CD14-positive monocyte (primary cell): Measurements from ENCODE around the gene DPCD. TPM values are rescaled to one million over a fixed set of nuclear protein-coding genes. Genes with fewer than 3 reads are reported as not detected.

Experiments used
- DNase-seq, 3 donors: peaks; one replicate each; pipeline ENCODE4 v3.0.0-alpha.2; 2011 to 2022
- H2AFZ ChIP-seq: 2 replicates; pipeline ENCODE4 v1.6.0; 2012; ENCODE audit warnings: mild to moderate bottlenecking, low read depth, low read length, inconsistent platforms; ENCODE audit not compliant: insufficient read depth, poor library complexity, severe bottlenecking
- H3K27ac ChIP-seq, 2 donors: 1 replicate in 1 of 2; 2 replicates in 1 of 2; pipeline ENCODE4 v1.5.1; 2012 to 2013; ENCODE audit warnings: low read length in 2 of 2, control low read depth in 1 of 2, inconsistent platforms in 1 of 2, low read depth in 1 of 2, mild to moderate bottlenecking in 1 of 2
- H3K27me3 ChIP-seq, 2 donors: one replicate each; pipeline versions ENCODE4 v1.6.0 to v1.6.1; 2011 to 2013; ENCODE audit warnings: low read length in 2 of 2; ENCODE audit not compliant: control insufficient read depth in 2 of 2, insufficient read depth in 2 of 2
- H3K36me3 ChIP-seq, 2 donors: replicated peaks in 1 of 2; 1 replicate in 1 of 2; 2 replicates in 1 of 2; pipeline versions ENCODE4 v1.5.1 to v1.6.1; 2012 to 2013; ENCODE audit warnings: low read length in 2 of 2, control low read depth in 1 of 2, inconsistent platforms in 1 of 2, mild to moderate bottlenecking in 1 of 2; ENCODE audit not compliant: insufficient read depth in 2 of 2, control insufficient read depth in 1 of 2
- H3K4me1 ChIP-seq, 2 donors: 1 replicate in 1 of 2; 2 replicates in 1 of 2; pipeline versions ENCODE4 v1.5.1 to v1.6.1; 2012 to 2013; ENCODE audit warnings: low read length in 2 of 2, control low read depth in 1 of 2, inconsistent platforms in 1 of 2, mild to moderate bottlenecking in 1 of 2, moderate library complexity in 1 of 2; ENCODE audit not compliant: insufficient read depth in 2 of 2, control insufficient read depth in 1 of 2
- H3K4me2 ChIP-seq: replicated peaks from 2 replicates; pipeline ENCODE3; 2012; ENCODE audit warnings: low read length, moderate library complexity, mild to moderate bottlenecking; ENCODE audit not compliant: poor library complexity, severe bottlenecking; ENCODE audit errors: extremely low read depth
- H3K4me3 ChIP-seq, 3 experiments: fragments of 200-600 bp in 1 of 3; sonication (generic) in 1 of 3; replicated peaks in 1 of 3; 1 replicate in 2 of 3; 2 replicates in 1 of 3; pipeline ENCODE4 v1.5.1; 2011 to 2013; ENCODE audit warnings: low read length in 3 of 3, mild to moderate bottlenecking in 3 of 3, control low read depth in 2 of 3, low read depth in 2 of 3, inconsistent platforms in 1 of 3, moderate library complexity in 1 of 3
- H3K79me2 ChIP-seq: 2 replicates; pipeline ENCODE4 v1.6.0; 2012; ENCODE audit warnings: mild to moderate bottlenecking, control low read depth, inconsistent platforms, low read length, moderate library complexity; ENCODE audit not compliant: insufficient read depth
- H3K9ac ChIP-seq: 2 replicates; pipeline ENCODE4 v1.6.0; 2017; ENCODE audit warnings: low read length, mild to moderate bottlenecking; ENCODE audit not compliant: insufficient read depth, poor library complexity, severe bottlenecking
- H3K9me3 ChIP-seq, 2 donors: replicated peaks in 1 of 2; 1 replicate in 1 of 2; 2 replicates in 1 of 2; pipeline versions ENCODE4 v1.5.1 to v1.6.1; 2012 to 2013; ENCODE audit warnings: low read length in 2 of 2, control low read depth in 1 of 2; ENCODE audit not compliant: control insufficient read depth in 1 of 2, insufficient read depth in 1 of 2
- H4K20me1 ChIP-seq: 2 replicates; pipeline ENCODE4 v1.6.0; 2012; ENCODE audit warnings: mild to moderate bottlenecking, low read length, control low read depth, moderate library complexity; ENCODE audit not compliant: insufficient read depth
- H3K27ac Mint-ChIP-seq, 7 donors: one replicate each; pipeline ENCODE4 v1.8.0; 2020; ENCODE audit warnings: mild to moderate bottlenecking in 7 of 7, mixed read lengths in 7 of 7, moderate library complexity in 6 of 7, inconsistent platforms in 2 of 7
- H3K27me3 Mint-ChIP-seq, 3 donors: one replicate each; pipeline ENCODE4 v1.8.0; 2021 to 2022; ENCODE audit warnings: low read depth in 3 of 3, mild to moderate bottlenecking in 3 of 3, mixed read lengths in 3 of 3, moderate library complexity in 3 of 3, inconsistent platforms in 1 of 3
- H3K36me3 Mint-ChIP-seq, 2 donors: one replicate each; pipeline ENCODE4 v1.8.0; 2020; ENCODE audit warnings: mixed read lengths in 2 of 2, inconsistent platforms in 1 of 2, mild to moderate bottlenecking in 1 of 2
- H3K4me1 Mint-ChIP-seq: one replicate; pipeline ENCODE4 v1.8.0; 2020; ENCODE audit warnings: mild to moderate bottlenecking, mixed read lengths
- H3K4me3 Mint-ChIP-seq, 2 donors: one replicate each; pipeline ENCODE4 v1.8.0; 2020; ENCODE audit warnings: mild to moderate bottlenecking in 2 of 2, mixed read lengths in 2 of 2, moderate library complexity in 1 of 2
- H3K9me3 Mint-ChIP-seq, 7 donors: one replicate each; pipeline ENCODE4 v1.8.0; 2020 to 2022; ENCODE audit warnings: mixed read lengths in 7 of 7, mild to moderate bottlenecking in 6 of 7, moderate library complexity in 6 of 7, inconsistent platforms in 2 of 7
- CTCF ChIP-seq: fragments of 200-600 bp; IDR thresholded peaks from one replicate; pipeline ENCODE4 v1.8.0; 2022; ENCODE audit warnings: antibody characterized with exemption, mild to moderate bottlenecking
- WGBS: methylation state at CpG from one replicate; pipeline ENCODE4 v1.1.5; 2013; ENCODE audit warnings: missing lambda C conversion rate; ENCODE audit not compliant: insufficient coverage; 5-methylcytosine and 5-hydroxymethylcytosine counted together
- intact Hi-C, 2 donors: fragments of 100-400 bp; cut with micrococcal nuclease; formaldehyde crosslinking; loops; one replicate each; pipeline versions ENCODE4 v1.15.0 to v1.15.1; 2023
- polyA plus RNA-seq, 3 donors: library from polyadenylated mRNA; depleted of rRNA in 1 of 3; unstranded in 2 of 3; stranded (reverse) in 1 of 3; fragments of 300-500 nt in 2 of 3; fragments of >200 nt in 1 of 3; fragmentation: Illumina TruSeq in 2 of 3; gene quantifications; 1 replicate in 2 of 3; 2 replicates in 1 of 3; pipeline ENCODE4 v1.2.3, GENCODE V29; 2012 to 2021
- small RNA-seq: library from RNA; depleted of rRNA; stranded (forward); fragments of <200 nt; gene quantifications from one replicate; pipeline ENCODE3, GENCODE V24; 2012; ENCODE audit warnings: low read depth; ENCODE audit not compliant: insufficient read length

Gene DPCD
- polyA plus RNA-seq, 3 donors = 8.6 to 17.0 (median 9.0) TPM

- H3K4me1 Mint-ChIP-seq = no peaks in the 10 kb centered on the region
- H3K36me3 Mint-ChIP-seq = peaks cover 77 to 85% of the 10 kb centered on the region in 2 donors
- Histone ChIP-seq H3K36me3 (peaks cover 84 to 97% of the 10 kb centered on the region in 2 donors), H3K27me3 (no peaks in the 10 kb centered on the region), H2AFZ (no peak overlapping the region), H3K27ac (no peak overlapping the region), H4K20me1 (peaks cover 19% of the 10 kb centered on the region), H3K9ac (no peak overlapping the region), H3K4me2 (no peak overlapping the region), H3K79me2 (no peaks in the 10 kb centered on the region), H3K4me3 (no peak overlapping the region), H3K4me1 (no peaks in the 10 kb centered on the region), H3K9me3 (no peaks in the 10 kb centered on the region)
- no peak overlapping the region for H3K4me3 Mint-ChIP-seq
- TF ChIP-seq CTCF = no peak
- H3K9me3 Mint-ChIP-seq = no peaks in the 10 kb centered on the region
- H3K27me3 Mint-ChIP-seq = peaks cover 0 to 4% (median 0%) of the 10 kb centered on the region in 3 donors
- no peak for DNase-seq
- WGBS = 98% methylated on average over 4 of the region's 5 CpGs
- intact Hi-C loops = no loop called here
- H3K27ac Mint-ChIP-seq = no peak overlapping the region
Observed at GRCh38 chr10:101658975-101659374, 70.9 kb downstream of the DPCD start.

Small RNA genes lying within 50 kb of the gene (small RNA-seq; reads per million reads assigned to genes)
- not detected for gene MIR3158-1
- gene RNU6-1165P = not detected

Other genes with a start within 250 kb of the DPCD start
- gene BTRC, start 234.2 kb upstream of the DPCD start, polyA plus RNA-seq = 1 to 10 TPM; 2.8 to 4.3 (median 3.1) TPM
- gene POLL, start 64 bp upstream of the DPCD start, polyA plus RNA-seq = 10 to 100 TPM in 2 of 3 donors, 1 to 10 TPM in 1; 9.9 to 37.0 (median 10.6) TPM
- gene FBXW4, start 106.8 kb downstream of the DPCD start, polyA plus RNA-seq = 10 to 100 TPM in 1 of 3 donors, 1 to 10 TPM in 2; 1.1 to 30.8 (median 1.8) TPM
- not detected for gene FGF8, start 187.8 kb downstream of the DPCD start, polyA plus RNA-seq
- 1 to 10 TPM; 1.2 to 8.1 (median 3.8) TPM for gene NPM3, start 195.1 kb downstream of the DPCD start, polyA plus RNA-seq
- gene OGA, start 230.1 kb downstream of the DPCD start, polyA plus RNA-seq = 100 to 1,000 TPM in 1 of 3 donors, 10 to 100 TPM in 1, 1 to 10 TPM in 1; 6.9 to 104 (median 15.3) TPM